COLO668 (cell line): ENCODE measurements around the gene HEPACAM2.

Experiments
- DNase-seq: peaks from one replicate; lab custom pipeline; 2025; ENCODE audit not compliant: unreplicated experiment; lab: John Stamatoyannopoulos, UW

The HEPACAM2 gene

DNA sequence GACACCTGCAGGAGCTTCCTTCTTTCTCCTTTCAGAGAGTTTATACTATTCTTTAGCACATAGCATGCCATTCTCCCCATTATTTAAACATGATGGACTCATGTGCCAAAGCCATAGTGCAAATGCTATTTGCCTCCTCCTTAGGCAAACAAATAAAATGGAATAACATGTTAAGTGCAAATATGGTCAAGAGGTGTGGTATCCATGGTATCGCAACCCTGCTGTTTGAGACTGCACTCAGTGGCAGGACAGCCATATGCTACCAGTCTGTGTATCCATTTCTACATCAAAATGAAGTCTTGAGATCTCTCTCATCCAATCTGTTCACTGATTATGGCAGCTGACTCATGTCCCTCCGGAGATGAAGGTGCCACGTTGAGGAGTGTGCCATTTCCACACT lies 22.8 kb downstream of the HEPACAM2 start:
- DNase-seq = peak; percentile 68

DNA sequence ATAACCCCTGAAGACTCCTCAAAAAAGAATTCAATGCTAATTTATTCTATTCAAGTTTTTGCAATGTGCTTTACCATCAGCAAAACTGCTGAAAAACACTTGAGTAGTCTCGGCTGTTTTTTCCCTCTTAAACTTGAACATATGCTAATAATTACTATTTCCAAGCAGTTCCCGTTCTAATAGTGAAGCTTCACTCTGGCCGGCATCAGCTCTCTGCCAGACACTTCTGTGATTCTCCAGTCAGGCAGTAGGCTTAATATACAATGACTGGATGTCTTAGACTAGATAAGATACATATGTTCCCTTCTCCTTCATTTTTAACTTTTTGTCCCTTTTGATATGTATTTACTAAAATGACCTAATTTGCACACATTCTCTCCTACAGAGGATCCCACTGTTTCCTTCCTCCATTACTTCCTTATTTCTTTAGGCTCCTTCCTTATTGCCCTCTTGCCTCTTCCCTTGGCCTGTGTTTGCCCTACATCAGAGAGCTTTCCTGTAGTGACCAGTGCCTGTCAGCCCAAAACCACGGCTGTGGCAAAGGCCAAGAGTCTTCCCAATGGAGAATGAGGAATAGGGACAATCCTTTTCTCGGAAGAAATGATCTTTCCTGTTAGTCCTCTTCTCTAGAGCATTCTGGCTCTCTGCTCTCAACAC lies 23.5 kb downstream of the HEPACAM2 start:
- no peak for DNase-seq

DNA sequence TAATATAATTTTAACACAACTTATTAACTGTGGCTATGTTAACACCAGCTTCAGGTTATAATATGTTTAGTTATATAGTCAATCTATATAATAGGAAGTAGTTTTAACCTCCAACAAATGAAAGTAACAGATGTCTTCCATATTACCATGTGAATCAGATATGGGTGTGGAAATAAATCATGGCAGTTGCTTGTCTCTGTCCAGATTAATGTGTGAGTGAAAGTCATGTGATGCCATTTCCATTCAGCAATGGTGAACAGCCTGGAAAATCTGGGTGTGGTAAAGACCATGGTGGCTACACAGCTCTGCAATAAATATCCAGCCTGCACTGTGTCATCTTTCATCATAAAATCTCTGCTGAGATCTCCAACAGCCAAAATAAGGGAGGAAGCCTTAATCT lies 27.8 kb downstream of the HEPACAM2 start:
- DNase-seq = no peak

DNA sequence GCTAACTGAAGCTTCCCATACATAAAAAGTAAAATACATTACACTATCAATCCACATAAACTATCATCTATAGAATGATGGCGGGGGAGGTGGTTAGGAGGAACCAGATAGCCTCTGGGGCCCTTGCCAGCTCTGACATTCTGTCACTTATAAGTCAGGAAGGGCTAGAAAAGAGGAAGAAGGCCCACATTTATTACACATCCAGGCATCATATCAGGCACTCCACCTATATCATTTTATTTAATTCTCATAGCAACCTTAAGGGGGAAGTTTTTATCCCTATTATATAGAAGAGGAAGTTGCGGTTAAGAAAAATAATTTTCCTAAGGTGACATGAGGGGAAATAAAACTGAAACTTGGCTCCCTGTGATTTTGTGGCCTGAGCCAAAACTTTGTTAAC lies 29.9 kb downstream of the HEPACAM2 start:
- no peak for DNase-seq

DNA sequence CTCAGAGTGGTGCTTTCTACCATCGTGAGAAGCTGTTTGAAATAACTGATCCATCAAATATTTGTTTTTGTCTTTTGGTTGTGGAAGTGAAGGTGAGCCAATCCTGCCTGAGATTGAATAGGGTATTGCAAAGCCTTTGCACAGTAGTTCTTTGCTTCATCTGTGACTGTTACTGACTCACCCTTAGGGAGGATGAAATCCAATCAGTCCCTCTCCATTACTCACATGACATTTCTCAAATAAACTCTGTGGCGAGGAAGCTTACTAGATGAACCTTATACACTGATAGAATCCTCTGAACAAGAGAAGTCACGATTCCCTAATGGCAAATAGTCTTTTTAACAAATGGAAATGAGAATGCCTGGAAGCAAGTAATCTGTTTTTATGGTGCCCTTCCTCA lies 31.9 kb downstream of the HEPACAM2 start:
- no peak for DNase-seq

DNA sequence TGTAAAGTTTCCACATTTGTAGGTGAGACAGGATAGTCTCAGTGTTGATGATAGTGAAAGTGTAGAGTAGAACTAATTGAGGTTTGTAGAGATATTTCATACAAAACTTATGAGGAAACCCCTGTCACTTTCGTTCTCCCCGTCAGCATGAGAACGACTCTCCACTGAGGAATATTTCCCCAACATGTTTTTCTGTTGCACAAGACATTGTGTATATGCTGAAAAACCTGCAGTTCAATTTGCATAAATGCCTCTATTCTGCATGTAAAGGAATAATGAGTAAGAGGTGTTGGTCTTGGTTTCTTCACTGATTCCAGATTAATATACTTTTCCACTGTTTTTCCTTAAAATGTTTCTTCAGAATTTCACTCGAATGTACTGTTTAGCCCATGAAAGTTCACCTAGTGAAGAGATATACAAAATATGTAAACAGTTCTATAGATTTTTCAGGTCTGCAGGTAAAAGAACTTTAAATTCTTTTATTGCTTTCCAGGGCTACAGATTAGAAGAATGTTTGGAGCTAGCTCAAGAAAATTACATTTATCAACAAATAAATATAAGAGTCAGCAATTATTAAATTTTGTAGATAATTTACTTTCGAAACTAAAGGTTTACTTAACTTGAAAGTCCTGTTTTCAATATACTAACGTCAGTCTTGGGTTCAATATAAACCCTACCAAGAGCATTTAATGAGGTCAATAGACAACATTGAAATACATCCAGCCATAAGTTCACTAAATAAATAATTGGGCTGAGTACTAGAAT lies 37.2 kb downstream of the HEPACAM2 start:
- DNase-seq = no peak

DNA sequence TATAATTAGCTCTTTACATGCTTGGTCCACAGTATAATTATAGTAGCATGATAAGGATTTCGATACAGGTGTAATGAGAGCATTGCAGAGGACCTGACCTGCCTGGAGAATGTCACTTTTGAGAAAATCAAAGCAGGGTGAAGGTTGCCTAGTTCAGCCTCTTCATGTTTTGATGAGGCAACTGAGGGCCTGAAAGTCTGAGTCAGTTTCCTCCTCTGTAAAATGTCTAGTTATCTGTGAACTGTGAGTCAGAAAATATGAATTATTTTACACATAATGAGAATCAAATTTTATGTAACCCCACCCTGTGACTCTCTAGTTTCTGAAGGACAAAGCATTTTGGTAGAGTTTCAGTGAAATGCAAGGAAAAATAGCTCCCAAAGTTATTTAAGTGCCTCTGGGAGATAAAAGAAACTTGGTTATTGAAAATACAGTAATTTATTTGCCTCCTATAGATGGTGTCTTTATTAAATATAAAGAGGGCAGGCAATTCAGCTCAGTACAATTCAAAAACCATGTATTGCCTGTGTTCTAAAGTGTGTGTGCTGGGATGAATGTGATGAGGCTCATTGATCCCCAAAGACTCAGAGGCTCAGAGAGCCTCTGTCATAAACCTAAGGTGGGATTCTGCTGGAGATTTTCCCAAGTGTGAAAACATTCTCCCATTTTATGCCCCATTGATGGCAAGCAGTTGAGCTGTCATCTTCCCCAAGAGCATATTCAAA lies 40.8 kb downstream of the HEPACAM2 start:
- DNase-seq = no peak

DNA sequence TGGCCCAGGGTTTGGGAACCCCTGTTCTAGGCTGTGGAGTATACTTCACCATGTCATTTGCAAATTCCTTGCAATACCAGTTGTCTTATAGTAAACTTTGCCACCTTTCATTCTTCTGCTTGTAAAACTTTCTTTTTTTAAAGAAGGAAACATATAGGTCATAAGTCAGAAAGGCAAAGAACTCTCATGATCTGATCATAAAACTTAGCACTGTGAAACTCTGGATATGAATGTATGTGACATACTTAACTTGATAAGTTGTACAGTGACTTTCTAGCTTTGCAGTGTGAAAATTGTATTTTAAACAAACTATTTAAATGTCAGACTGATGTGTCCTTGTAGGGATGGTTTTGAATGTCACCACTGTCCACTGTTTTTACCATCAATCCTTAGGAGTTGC lies 47.1 kb downstream of the HEPACAM2 start:
- no peak for DNase-seq

DNA sequence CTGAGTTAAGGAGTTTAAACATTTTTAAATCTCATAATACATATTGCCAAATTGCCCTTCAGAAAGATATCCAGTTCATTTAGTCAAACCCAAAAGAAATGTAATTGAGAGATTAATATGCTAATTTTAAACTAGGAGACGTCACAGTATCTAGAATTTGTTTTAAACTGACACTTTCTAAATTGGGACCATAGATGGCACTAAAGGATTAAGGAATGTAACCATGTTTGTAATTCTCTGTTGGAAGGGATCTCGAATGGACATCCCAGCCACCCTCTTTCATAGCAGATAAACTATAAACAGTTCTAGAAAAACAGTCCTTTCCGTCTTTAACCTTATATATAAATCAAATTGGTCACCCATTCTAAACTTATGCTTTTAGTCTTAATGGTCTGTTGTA lies 48.1 kb downstream of the HEPACAM2 start:
- no peak for DNase-seq

DNA sequence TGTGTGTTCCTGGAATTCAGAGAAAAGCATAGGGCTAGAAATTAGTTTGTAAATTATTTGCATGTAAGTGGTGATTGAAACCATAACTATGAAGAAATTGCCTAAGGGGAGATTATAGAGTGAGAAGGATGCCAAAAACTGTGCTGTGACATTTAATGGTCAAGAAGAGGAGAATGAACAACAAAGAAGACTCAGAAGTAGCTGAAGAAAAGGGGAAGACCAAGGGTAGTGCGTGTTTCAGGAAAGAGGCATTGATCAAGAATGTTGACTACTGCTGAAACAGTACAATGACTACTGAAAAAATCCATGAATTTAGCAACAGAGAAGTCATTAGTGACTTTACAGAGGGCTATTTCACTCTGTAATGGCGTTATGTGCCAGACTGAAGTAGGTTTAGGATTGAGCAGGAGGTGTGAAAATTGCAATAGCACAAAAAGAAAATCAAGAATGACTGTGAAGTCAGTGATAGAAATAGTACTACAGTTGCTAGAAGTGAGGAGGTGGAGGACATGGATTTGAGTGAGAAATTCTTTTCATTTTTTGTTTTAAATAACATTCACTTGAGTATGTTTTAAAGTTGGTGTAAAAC lies 49.2 kb downstream of the HEPACAM2 start:
- DNase-seq = no peak

DNA sequence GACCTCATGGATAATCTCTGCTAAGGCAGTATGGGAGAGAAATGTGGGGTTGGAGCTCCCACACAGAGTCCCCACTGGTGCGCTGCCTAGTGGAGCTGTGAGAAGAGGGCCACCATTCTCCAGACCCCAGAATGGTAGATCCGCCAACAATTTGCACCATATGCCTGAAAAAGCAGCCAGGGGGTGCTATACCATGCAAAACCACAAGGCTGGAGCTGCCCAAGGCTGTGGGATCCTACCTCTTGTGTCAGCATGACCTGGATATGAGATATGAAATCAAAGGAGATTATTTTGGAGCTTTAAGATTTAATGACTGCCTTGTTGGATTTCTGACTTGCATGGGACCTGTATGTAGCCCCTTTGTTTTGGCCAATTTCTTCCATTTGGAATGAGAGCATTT lies 51.0 kb downstream of the HEPACAM2 start:
- DNase-seq = no peak

DNA sequence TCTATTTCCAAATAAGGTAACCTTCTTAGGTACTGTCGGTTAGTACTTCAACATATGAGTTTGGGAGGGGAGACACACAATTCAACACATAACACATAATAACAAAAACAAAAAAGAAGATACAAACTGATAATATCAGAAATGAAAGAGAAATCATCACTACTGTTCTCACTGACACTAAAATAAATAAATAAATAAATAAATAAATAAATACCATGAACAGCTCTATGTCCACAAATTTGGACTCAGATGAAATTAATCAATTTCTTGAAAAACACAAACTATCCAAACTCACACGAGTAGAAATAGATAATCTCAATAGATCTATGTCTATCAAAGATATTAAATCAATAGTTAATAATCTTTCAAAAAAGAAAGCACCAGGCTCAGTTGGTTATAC lies 53.6 kb downstream of the HEPACAM2 start:
- DNase-seq = no peak

DNA sequence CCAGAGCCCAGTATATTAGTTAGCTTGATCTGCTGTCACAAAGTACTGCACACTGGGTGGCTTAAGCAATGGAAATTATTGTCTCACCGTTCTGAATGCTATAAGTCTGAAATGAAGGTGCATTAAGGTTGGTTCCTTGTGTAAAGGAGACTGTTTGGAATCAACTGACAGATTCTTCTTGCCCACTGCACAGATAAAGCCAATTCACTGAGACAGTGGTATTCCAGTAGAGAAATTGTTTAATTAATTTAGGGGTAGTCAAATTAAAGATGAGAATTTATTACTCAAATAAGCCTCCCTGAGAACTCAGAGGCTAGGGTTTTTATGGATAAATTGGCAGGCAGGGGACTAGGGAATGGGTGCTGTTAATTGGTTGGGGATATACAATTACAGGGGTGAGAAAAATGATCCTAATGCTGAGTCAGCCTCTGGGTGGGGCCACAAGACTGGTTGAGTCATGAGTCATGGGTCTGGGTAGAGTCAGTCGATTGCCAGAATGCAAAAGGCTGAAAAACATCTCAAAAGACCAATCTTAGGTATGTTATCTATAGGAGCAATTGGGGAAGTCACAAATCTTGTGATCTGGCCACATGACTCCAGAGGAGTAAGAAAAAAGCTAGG lies 54.6 kb downstream of the HEPACAM2 start:
- no peak for DNase-seq

DNA sequence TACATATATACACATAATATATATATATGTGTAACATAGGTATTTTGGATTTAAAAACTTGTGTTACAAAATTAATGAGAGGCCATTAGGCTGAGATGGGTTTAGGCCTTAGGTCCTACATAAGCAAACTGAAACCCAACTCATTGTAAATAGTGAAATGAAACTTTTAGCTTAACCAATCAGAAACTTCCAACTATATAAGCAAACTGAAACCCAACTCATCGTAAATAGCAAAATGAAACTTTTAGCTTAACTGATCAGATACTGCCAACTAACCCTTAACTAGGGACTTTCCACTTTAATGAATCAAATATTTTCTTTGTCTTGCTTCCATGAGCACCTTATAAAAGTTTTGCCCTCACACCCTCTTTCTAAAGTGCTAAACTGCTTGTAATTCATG lies 60.8 kb downstream of the HEPACAM2 start:
- DNase-seq = no peak

DNA sequence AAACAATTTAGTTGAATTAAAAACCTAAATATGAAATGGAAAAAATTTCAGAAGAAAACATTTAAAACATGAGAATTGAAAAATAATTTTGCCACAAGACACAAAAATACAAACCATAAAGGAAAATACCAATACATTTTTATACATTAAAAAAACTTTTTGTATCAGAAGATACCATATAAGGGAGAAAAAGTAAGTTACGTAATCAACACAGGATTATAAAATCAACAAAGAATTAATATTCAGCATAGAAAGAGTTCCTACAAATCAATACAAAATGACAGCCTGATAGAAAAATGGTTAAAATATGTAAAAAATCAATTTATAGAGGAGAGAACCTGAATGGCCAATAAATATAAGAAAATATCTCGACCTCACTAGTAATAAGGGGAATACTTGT lies 61.5 kb downstream of the HEPACAM2 start:
- DNase-seq = no peak

DNA sequence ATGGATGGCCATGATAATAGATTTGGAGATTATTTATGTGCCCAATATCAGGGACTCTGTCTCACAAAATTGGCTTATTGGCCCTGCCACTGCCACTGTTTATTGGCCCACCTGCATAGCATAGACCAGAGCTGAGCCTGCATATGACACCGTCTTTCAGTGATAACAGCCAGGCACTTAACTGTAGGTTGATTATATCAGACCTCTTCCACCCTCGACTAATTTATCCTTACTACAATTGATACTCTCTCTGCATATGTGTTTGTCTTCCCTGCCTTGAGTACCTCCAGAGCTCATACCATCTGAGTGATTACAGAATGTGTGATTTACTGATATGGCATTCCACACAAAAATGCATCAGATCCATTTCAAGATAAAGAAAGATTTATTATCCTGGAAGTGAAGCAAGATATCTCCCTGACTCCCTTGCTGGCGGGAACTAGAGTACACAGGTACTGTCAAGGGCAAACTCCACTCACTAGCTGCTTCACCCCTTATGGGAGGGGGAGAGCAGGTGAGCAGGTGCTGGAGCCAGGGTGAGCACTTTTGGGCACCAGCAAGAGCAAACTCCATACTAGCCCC lies 65.0 kb downstream of the HEPACAM2 start:
- no peak for DNase-seq

DNA sequence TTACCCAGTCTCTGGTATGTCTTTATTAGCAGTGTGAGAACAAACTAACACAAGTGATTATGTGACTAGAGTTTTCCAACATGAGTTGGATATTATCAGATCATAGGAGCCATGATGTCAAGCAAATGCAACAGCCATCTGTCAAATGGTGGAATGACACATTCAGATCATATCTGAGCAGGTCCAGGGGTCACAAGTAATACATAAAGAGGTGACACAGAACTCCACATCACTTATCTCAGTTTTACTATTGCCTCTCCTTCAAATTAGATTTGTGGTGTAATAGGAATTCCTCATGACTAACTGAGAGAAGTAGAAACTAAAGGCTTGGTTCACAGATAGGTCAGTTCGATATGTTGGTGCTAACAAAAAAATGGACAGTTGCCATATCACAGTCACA lies 65.9 kb downstream of the HEPACAM2 start:
- DNase-seq = no peak

DNA sequence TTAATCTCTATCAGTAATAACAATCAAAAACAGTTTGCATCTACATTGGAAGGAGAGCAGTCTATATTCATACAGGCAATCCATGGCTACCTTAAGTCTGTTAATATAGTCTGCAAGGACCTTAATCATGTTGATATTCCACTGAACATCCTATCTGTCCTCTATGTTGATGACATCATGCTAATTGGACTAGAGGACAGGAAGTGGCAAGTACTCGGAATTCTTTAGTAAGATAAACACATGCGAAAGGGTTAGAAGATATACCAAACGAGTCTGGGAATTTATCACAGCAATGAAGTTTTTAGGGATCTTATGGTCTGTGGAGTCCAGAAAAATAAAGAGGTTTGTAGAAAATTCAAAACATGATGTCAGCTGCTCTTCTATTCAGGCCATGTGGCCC lies 66.8 kb downstream of the HEPACAM2 start:
- no peak for DNase-seq

DNA sequence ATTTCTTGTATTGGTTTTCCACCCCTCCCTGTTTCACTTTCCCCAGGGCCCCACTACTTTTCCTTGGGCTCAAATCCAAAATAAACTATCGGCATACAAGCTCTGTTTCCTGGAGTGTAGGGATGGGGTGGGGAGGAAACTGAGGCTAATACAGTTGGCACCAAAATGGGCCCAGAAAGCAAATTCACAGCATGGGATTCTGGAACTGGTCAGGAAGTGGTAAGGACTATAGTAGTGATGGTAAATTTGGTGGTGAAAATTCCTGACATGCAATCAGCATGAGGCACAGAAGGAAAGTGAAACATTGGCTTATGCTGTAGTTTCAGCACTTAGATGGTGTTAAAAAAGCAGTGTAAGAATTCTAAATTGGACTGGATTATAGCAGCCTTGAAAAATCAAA lies 69.4 kb downstream of the HEPACAM2 start:
- DNase-seq = no peak

DNA sequence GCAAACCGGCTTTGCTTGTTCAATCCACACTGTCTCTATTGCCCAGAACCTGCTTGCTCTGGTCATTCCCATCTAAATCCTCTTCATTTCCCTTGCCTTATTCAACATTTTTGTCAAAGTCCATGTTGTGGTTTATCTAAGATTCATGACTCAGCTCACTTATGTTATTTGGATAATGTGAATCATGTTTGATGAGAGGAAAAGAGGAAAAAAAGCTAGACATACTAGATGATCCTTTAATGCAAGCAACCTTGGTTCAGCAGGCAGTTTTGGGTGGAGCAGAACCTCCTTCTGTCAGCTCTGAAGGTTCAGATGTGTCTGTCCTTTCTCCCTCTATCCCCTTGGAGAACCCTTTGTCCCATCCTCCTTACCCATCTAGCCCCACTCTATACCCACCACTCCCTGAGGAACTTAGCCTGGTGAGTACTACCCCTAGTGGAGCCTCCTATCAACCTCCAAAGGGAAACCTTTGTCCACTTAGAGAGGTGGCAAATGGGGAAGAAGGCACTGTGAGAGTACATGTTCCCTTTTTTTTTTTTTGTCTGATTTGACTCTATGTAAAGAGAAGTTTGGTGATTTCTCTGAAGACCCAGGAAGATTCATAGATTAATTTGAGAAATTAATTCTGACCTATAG lies 76.0 kb downstream of the HEPACAM2 start:
- no peak for DNase-seq

DNA sequence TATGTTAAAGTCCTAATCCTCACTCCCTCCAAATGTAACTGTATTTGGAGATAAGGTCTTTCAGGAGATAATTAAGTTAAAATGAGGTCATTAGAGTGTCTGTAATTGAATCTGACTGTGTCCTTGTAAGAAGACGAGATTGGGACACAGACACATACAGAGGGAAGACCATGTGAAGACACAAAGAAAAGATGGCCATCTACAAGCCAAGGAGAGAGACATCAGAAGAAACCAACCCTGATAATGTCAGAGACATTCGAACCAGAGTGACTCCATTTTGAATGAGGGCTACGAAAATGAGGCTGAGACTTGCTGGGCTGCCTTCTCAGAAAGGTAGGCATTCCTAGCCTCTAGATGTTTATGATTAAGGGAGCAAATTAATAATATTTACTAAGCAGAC lies 77.5 kb downstream of the HEPACAM2 start:
- DNase-seq = no peak
